Hematopoietic multipotent progenitor cell treated with erythropoietin and hydrocortisone succinate and interleukin-3 and kit ligand, for 4 days (in vitro differentiated cells): ENCODE data around the gene NEUROD4.

Experiments used
- DNase-seq: peaks from one replicate; pipeline ENCODE4 v3.0.0-alpha.2; 2015

The NEUROD4 gene

DNA sequence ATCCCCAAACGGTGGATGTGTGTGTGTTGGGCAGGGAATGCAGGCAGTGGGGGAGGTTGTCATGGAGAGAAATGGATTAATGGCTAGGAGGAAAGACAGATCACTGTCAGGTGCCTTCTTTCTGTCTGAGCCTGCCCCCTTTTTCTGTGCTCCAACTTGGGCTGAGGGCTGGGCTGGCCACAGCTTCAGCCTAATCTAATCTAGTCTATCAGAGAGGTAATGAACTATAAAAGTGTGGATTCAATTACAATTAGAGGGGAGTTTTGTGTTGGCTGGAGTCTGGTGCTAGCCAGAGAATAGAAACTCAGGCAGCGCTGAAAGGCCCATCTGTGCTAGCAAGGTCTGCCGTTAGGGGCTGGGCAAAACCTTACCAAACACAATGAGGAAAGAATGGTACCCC, 41.2 kb downstream of the NEUROD4 start:
- DNase-seq = no peak

DNA sequence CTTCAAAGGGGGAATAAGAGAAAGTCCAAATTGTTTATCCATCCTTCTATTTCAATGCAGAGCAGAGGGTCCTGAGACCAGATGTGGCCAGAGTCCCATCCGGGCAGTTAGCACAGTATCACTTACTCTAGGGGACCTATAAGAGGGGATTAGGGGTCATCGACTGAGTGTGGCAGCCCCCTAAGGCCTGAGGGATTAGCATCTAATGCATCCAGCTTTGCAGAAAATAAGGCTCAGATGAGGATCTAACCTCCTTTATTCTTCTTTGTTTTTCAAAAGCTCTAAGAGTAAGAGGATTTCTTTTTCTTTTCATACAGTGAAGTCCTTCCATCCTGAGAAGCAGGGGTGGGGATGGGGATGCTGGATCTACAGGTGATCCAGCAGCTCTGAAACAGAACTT, 43.5 kb downstream of the NEUROD4 start:
- no peak for DNase-seq

DNA sequence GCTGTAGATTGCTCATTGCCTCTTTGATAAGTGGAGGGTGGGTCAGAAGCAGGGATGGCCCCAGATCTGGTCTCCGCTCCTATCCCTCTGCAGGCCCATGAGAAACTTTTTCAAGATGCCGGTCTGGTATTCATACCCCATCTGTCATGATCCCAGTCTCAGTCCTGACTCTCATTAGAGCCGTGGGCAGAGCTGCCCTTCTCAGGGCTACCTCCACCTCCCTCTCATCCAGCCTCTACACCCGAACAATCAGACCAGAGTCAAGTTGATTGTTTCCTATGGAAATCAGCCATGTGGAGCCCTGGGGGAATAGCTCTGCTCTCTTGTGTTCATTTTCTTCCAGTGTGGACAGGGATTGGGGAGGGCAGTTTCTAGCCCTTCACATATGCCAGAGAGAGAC, 45.8 kb downstream of the NEUROD4 start:
- DNase-seq = no peak

DNA sequence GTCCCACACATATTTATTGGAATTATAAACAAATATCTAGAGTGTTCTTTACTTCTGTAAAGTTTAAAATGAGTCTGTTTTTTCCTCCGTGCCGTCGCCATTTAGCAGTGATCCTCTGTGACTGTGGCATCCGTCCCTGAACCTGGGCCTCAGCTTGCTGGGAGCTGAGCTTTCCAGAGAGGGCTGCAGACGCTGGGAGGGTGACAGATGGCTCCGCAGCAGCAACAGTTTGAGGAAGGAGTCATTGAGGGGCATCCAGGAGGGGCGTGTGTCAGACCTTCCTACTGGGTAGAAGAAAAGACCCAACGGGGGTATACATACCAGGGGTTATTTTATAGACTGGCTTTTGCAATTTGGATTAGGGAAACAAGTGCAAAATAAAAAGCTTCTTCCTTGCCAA, 47.9 kb downstream of the NEUROD4 start:
- DNase-seq = no peak

DNA sequence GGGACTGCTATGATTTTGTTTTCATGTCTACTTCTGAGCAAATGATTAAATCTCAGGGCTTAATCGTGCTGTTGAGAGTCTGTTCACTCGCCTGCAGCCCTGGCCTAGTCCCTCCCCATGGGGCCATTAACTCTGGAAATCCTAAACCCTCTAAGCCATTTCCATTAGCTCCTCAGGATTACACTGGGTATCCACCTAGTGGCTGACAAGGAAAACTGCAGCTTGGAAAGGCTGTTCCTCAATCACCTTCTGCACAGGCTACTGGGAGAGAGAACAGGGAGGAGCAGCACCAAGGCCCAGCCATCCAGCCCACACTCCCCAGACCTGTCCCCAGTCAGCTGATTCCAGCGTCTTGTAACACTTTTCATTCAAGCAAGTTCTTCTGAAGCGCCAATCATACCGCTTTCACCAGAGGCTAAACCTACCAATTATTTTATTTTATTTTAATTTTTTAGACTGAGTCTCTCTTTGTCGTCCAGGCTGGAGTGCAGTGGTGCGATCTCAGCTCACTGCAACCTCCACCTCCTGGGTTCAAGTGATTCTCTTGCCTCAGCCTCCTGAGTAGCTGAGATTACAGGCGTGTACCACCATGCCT, 48.7 kb downstream of the NEUROD4 start:
- peak; percentile 80 for DNase-seq

DNA sequence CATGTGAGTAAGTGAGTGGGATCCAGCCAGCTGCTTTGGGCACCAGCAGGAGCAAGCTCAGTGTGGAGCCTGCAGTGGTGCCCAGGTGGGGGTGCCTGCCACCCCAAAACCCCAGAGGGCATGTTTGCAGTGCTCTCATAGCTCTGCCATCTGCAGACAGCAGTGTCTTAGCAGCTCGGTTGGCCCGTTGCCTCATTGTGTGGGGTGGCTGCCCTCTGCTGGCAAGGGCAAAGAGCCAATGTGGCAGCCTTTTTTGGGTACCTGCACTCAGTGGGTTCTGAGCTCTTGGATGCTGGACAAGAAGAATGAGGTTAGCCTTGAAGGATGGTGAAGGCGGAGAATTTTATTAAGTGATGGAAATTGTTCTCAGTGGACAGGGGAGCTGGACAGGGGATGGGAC, 52.3 kb downstream of the NEUROD4 start:
- DNase-seq = peak; percentile 91

DNA sequence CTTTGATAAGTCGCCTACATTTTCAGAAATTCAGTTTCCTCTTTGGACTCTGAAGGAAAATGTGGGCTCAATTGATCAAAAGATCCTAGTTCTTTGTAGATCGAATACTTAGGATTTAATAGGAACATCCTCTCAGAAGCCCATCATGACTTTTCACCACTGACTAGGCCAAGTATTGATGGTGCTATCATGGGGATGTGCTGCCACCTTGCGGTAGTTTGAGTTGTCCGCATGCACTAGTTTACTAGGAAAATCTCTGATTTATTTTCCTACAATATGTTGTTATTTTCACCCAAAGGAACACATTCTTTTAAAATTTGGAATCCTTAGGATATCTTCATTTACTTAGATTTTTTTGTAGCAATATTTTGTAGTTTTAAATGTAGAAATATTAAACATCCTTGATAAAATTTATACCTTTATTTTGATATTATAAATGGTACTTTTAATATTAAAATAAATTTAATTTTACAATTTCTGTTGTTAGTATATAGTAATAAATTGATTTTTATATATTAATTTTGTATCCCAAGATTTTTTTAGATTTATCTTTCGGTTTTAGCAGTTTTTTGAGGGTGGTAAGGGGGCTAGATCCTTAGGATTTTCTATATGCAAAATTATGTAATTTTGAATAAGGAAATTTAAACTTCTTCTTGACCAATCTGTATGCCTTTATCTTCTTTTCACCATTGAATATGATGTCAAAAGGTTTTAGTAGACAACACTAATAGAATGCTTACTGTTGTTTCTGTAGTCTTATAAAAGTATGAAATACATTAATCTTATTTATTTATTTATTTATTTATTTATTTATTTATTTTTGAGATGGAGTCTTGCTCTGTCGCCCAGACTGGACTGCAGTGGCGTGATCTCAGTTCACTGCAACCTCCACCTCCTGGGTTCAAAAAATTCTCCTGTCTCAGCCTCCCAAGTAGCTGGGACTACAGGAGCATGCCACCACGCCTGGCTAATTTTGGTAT, 53.6 kb downstream of the NEUROD4 start:
- peak; percentile 89 for DNase-seq

DNA sequence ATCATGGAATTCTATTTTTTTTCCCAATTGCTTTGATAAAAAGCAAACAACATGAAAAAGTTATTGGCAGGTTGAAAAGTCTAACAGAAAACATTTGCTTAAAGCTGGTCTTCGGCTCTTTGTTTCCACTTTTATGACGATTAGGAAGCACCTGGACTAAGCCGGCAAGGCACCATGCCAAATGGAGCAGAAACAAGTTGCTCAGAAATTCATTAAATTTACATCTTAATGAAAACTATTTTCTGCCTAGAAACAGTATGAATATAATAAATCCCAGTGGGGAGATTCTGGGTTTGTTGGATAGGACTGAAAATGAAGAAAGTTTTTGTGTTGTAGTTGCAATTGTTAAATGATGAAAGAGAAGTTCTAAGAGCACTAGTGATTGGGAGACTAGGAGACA, 55.0 kb downstream of the NEUROD4 start:
- peak; percentile 22 for DNase-seq
